Stimulated activated CD4-positive, alpha-beta T cell treated with anti-CD3 and anti-CD28 coated beads, Interleukin-12 subunit alpha, Interleukin-12 subunit beta, amount 100 ng/mL, for 48 hours (primary cell): ENCODE results near the gene FATE1.
A peak's percentile ranks its signal among the peaks of the same experiment; 100 is the strongest.
"Not testable (repeated sequence)": the region's sequence is repeated elsewhere in the genome, so short reads cannot be mapped to it uniquely, and the experiment has no call there.

Experiments used
- DNase-seq, 3 donors: peaks; one replicate each; pipeline ENCODE4 v3.0.0-alpha.2; 2020; ENCODE audit warnings: low read depth in 2 of 3, low spot score in 1 of 3

The FATE1 gene, protein sequence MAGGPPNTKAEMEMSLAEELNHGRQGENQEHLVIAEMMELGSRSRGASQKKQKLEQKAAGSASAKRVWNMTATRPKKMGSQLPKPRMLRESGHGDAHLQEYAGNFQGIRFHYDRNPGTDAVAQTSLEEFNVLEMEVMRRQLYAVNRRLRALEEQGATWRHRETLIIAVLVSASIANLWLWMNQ

DNA sequence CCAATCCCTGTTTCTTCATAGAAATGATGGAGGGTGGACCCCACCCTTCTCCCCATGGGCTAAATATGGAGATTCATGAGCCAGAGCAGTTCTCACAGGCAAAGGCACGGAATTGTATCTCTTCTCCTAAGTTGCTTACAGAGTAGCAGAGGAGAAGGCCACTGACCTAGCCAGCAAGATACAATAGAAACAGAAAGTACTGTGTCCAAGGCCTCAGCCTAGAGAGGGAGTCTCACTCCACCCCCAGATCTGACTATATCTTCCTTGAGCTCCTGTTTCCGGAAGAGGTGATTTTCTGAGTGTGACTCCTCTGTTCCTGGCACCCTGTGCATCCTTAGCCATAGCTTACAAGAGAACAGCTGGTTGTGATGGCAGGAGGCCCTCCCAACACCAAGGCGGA lies at the start of gene FATE1:
Gene FATE1, plus strand, starts transcription at position 284 of the 400 bp plus-strand sequence. Its CDS starts 85 bp downstream, at position 369.
- DNase-seq: no peak

DNA sequence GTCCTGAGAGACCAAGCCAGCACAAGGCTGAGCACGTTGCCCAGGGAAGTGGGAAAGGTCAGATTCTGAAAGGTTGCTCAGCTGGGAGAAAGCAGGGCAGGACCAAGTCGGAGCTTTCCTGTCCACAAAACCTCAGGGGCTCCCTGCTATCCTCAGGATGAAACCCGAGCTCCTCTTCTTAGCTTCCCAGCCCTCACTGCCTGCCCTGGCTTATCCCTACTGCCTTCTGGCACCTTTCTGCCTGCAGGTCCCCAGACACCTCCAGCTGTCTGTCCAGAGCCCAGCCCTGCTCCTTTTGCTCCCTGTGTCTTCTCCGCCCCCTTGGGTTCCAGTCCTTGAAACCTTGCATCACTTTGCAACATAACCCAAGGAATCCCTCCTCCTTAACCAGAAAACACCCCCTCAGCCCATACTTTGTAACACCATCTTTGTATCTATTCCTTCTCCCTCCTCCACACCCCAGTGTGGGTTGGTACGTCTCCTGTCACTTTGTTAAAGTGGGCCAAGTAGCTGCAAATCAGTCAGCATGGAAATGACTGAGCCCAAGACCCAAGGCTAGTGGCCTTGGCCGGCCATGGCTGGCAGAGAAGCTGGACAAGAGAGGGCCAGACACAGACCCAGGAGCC lies 40.6 kb upstream of the FATE1 start:
- no peak for DNase-seq

DNA sequence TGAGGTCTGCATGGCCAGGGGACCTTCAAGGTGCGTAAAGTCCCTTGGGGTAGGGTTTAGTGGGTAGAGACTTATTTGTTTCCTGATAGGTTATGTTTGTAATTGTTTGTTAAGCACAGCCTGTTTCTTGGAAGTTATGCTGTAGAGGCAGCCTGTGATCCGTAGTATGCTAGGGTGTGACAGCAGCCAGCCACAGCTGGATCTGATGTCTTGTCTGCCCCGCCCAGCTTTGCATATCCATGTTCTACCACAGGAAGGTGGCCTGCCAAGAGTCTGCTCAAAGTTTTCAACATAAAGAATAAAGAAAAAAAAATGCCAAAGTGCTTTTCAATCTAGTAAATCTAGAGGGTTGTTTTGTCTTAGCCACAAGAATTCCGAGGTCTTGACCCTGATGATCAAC lies 39.6 kb upstream of the FATE1 start:
- DNase-seq: no peak

DNA sequence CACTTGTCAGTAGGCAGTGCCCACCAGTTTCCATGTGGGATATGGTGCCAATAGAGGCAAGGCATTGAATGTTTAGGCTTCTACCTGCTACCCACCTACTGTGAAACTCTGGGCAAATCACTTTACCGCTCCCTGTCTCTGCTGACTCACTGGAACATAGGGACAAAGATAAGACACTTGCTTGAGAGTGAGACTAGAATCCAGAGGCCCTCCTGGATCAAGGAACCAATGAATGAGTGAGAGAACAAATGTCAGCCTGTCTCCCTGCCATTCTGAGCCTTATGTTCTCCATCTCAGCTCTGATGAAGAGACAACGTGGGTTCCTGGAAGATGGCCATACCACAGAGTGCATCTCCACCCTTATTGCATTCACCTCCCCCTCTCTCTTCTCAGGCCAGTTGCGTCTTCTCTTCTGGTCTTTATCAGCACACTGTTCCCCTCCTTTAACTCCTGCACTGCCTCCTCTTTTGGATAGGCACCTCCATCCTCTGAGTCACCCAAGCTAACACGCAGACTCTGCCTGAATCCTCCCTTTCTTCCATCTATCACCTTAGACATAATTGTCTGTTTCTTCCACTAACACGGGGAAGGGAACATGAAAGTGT lies 35.9 kb upstream of the FATE1 start:
- no peak for DNase-seq

DNA sequence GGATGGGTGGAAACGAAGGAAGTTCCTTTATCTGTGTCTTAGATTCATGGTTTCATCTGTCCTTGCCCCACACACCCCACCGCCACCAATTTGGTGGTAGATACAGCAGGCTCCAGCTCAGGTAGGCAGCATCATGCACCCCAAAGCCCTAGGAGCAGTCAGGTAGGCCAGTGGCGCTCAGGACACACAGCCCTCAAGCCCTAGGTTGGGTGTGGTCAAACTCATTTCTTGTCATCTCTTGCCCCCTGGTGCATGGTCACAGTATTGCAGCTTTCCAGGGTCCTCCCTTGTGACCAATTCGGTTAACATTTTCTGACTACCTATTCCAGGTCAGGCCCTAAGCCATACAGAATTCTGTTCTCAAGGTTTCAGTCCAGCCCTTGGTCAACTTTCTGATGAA lies 35.0 kb upstream of the FATE1 start:
- peak; percentile 24 to 74 (median 28) for DNase-seq

DNA sequence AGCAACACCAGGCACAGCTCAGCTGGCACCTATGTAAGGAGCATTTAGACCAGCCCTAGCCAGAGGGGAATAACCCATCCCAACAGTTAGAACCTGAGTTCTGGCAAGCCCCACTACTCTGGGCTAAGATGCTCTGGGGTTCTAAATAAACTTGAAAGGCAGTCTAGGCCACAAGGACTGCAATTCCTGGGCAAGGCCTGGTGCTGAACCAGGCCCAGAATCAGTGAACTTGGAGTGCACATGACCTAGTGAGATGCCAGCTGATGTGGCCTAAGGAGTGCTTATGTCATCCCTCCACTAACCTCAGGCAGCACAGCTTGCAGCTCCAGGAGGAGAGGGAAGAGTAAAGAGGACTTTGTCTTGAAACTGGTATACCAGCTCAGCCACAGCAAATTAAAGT lies 28.2 kb upstream of the FATE1 start:
- DNase-seq: no peak

DNA sequence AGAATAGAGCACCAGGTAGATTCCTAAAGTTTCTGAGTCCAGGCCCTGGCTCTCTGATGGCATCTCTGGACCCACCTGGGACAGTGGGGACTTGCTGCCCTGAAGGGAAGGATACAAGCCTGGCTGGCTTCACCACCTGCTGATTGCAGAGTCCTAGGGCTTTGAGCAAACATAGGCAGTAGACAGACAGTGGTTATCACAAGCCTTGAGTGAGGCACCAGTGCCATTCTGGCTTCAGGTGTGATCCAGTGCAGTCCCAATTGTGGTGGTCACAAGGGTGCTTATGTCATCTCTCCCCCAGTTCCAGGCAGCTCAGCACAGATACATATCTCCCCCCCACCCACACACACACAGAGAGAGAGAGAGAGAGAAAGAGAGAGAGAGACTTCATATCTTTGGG lies 27.1 kb upstream of the FATE1 start:
- no peak for DNase-seq

DNA sequence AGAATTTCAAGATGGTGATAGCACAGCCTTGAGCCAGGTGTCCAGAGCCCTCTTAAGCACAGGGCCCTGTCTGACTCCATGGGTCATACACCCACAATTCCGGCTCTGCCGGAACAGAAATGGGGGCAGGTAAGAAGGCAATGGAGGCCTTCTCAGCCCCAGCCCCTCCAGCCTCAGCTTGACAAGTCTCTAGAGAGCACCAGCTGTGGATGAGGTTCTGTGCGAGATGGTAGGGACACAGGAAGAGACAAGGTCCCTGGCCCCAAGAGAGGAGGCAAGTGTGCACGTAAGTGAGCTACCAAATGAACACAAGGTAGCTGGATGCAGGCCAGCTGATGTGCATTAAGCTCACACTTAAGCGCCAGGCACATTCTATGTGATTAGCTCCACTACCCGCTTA lies 23.0 kb upstream of the FATE1 start:
- no peak for DNase-seq

DNA sequence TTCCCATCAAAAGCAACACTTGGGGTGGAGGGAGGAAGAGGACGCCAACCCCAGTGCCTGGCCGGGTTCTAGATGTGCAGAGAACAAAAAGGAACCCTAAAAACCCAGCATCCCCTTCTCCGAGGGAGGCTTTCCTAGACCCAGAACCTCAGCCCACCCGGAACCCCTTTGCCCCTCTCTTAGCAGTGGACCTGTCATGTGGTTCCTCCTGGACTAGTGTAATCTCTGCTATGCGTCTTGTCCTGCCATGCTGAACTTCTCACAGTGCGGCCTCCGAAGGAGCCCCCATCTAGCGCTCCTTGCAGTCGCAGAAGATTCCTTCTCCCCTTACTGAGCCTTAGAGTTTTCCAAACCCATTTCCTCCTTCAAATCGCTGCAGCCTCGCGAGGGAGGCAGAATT lies 21.7 kb upstream of the FATE1 start:
- DNase-seq: no peak

DNA sequence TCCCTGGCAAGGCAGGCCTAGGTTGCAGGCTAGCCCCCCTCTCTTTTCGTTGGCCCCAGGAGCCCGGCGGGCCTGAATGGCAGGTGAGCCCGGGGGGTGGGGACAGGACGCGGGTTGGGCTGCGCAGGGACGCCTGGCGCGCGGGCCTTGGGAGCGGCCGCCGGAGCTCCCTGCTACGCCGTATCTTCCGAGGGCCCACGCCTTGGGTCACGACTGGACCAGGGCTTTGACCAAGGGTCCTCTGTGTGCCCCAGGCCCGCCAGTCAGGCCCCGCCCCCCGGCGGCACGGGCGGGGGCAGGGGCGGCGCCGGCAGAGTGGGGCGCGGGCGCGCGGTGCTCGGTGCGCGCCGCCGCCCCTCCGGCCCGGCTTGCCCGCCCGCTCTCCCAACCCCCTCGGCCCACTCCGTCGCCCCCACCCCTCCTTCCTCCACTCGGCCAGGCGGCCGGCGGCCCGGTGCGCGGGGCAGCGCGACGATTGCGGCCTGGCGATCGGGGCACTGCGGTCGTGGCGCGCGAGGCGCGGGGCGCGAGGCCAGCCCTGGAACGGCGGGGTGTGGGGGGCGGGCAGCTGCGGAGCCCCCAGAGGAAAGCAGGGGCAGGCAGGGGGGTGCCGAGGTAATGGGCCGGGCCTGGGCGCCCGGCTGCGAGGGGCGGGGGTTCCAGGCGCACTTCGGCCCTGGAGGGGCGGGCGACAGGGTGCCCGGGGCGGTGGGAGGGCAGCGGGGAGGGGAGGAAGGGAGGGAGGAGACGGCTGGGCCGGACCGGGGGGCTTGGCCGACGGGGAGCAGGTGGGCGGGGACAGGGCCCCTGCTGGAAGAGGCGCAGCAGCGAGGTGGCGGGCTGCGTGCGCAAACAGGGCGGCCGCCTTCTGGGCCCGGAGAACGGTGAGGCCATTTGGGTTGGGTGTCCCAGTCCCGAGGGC lies 20.9 kb upstream of the FATE1 start, which contains the start of gene PRRG3:
Gene PRRG3, plus strand, starts transcription at position 798 of the 922 bp plus-strand sequence. CDS start 3,357 bp downstream, outside the sequence.
- no peak for DNase-seq

DNA sequence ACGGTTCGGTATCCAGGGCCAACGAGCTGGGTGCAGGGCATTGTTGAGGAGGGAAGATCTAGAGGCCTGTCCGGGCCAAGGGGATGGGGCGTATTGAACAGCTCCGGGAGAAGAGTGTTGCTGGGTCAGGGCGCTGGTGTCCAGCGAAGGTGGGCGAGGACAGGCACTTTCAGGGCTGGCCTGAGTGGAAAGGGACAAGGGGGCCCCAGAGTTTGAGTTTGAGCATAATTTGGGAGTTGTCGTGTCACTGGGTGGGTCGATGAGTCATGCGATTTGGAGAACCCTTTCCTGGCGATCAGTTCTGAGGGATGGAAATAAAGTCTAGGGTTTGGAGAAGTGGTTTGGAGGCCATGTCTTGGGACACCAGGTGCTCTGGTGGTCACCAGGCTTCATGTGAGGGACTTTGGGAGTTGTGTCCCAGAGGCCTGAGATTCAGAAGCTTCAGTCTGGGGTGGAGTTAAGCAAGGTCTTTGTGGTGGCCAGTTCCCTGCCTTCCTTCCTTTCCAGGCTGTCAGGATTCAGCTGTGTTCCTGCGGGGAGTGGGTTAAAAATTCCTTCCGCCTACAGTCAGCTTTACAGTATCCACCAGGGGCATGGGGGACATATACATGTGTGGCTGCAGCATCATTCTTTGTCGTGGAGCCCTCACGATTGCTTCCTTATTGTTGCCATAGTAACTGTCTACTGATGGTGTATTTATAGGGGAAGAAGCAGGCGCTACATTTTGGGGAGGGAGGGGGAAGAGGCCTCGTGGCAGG lies 20.1 kb upstream of the FATE1 start:
- no peak for DNase-seq

DNA sequence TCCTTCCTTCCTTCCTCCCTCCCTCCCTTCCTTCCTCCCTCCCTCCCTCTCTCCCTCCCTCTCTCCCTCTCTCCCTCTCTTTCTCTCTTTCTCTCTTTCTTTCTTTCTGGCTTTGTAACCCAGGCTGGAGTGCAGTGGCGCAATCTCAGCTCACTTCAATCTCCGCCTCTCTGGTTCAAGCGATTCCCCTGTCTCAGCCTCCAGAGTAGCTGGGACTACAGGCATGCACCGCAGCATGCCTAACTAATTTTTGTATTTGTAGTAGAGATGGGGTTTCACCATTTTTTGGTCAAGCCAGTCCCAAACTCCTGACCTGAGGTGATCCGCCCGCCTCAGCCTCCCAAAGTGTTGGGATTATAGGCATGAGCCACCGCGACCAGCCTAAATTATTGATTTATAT lies 18.8 kb upstream of the FATE1 start:
- not testable (repeated sequence) for DNase-seq

DNA sequence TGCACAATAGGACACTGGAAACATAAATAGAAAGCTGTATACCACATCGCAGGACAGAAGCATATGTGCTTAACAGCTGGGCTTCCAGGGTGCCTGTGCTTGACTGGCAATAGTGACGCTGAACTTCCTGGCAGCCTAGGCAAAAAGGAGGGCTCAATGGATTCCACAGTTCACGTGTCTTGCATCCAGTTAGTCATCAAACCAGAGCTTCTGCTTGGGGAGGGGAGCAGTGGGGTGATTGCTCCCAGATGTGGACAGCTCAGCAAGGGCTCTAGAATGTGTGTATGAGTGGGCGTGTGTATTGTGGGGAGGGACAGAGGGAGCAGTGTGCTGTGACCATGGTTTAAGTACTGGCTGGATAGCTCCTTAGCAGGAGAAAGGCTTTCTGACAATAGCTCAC lies 18.3 kb upstream of the FATE1 start:
- DNase-seq: no peak

DNA sequence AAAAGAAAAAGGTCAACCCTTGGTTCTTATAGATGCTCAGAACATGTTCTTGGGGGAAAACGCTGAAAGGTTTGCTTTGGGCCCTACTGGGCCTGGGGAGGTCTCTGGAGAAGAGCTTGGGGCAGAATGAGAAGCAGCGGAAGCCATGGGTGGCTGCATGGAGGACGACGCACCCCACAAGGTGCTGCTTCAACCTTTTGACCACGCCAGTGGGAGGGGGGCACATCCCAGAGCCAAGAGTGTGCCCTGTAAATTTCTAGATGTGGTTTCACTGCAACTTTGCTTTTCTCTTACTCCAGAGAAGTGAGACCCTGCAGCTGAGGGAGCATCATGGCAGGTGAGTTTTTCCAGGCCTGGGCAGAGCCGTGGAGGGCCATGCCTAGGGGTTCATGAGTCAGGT lies 17.4 kb upstream of the FATE1 start:
- no peak for DNase-seq

DNA sequence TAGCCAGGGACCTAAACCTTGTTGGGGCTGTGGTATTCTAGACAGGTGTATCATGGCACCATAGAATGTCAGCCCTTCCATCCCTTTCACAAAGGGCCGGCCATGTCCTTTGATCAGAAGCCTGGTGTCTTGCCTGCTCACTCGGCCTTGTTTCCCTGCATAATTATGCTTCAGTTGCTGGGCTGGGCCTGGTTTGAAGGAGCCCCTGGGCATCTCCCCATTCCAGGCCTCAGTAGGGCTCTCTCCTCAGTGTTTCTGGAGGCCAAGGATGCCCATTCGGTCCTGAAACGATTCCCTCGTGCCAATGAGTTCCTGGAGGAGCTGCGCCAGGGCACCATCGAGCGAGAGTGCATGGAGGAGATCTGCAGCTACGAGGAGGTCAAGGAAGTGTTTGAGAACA lies 16.1 kb upstream of the FATE1 start:
- DNase-seq: no peak

DNA sequence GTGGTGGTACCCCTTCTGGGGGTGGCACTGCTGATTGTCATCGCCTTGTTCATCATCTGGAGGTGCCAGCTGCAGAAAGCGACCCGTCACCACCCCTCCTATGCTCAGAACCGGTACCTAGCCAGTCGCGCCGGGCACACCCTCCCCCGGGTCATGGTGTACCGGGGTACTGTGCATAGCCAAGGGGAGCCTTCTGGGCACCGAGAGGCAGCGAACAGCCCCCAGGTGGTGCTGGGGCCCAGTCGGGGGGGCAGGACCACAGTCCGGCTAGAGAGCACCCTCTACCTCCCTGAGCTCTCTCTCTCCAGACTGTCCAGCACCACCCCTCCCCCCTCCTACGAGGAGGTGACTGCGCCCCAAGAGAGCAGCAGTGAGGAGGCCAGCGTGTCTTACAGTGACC lies 15.3 kb upstream of the FATE1 start:
- DNase-seq: no peak

DNA sequence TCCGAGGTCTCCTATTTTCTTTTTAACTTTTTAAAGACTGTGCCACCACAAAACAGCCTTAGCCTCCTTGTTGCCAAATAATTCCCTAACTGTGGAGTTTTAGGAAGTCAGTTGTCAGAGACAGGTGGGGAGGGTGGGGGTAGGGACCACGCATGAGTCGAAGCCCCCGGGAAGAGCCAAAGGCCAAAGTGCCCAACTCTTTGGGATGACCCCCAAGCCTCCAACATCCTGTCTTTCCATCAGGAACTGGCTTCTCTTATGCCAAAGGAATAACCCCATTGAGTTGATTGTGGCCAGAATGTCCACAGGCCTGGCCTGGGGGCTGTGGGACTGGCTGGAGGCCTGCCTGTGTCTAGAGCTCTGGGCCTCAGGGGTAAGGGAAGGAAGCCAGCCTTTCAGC lies 14.8 kb upstream of the FATE1 start:
- DNase-seq: no peak

DNA sequence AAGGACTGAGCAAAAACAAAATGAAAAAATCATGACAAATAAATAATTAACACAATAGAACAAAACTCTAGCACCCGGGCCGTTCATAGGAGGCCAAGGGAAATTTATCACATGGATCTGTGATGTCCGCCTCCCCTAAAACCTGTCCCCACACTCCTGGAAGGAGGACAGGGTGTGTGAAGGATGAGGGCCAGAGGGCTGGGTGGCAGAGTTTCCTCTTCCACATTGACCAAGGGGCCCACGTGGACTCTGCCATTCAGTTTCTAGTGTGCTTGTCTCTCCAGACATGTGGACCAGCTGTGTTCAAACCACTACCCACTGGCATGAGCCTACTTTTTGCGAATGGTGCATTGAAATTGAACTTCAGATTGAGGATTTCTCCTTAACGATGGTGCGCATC lies 14.3 kb upstream of the FATE1 start:
- DNase-seq: no peak

DNA sequence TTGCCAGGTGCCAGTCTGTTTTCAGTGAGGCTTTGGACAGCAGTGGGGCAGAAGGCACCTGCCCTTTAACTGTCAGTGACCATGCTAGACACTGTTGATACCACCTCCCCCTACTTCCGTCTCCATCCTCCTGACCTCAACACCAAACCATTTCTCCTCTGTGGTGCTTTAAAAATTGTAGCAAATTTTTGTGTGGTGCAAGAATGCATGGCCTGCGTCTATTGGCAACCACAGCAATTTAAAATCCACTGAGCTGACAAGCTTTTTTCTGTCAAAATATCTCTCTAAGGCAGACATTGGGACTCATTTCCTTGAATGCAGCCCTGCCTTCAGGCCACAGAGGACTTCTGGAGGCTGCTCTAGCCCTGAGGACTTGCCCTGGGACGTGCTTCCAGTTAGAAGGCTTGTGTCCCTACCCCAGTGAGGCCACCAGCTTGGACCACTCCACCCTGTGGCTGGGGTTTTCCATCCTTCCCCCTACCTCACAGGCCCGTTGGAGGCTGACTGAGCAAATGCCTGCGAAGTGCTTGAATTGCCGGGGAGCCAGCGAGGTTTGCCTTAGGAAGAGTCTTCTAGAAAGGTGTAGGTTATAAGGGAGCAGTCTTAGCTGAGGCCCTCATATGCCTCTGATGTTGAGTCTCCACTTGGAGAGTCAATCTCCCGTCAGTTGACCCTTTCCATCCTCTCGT lies 13.7 kb upstream of the FATE1 start:
- DNase-seq: no peak

DNA sequence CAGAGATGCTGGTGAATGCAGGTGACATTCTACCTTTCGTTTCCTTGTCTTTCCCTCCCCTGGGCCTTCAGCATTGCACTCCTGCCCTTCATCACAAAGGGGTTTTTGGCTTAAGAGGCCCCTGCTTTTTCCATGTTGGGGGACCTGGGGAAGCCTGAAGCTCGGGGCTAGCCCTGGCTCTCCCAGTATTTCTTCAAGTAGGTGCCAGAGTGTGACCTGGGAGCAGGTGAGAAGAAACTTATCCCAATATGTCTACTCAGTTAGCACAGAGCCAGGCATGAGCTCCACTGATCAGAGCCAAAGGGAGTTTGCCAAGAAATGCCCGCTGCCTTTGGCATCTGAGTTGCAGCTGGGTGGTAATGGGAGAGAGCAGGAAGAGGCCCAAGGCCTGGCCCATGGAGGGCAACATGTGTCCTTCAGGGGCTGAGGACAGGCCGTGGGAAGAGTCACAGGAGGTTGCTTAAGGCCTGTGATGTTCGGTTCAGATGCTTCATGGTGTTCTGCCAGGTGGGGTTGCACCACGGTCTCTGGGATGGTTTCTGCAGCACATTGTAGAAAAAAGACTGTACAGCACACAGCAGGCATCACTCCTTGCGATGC lies 13.0 kb upstream of the FATE1 start:
- no peak for DNase-seq
